H1 (cell line): ENCODE measurements around the gene CELF2.

Experiments used
- CREB1 ChIP-seq: IDR thresholded peaks from 2 replicates; pipeline ENCODE4 v1.6.1; 2012; ENCODE audit warnings: inconsistent platforms
- EZH2 ChIP-seq: fragments of 200-600 bp; sonication (generic); IDR thresholded peaks from 2 replicates; pipeline ENCODE4 v1.7.1; 2012; ENCODE audit warnings: low read depth, mild to moderate bottlenecking, moderate library complexity, low read length, inconsistent platforms; ENCODE audit not compliant: severe bottlenecking
- PHF8 ChIP-seq: fragments of 200-600 bp; sonication (generic); conservative IDR thresholded peaks from 2 replicates; pipeline ENCODE4 v1.7.1; 2012; ENCODE audit warnings: low read depth, mild to moderate bottlenecking, inconsistent platforms, low read length, moderate library complexity
- POLR2AphosphoS5 ChIP-seq: IDR thresholded peaks from 2 replicates; pipeline ENCODE4 v1.6.1; 2011; ENCODE audit warnings: low read depth, low read length
- RAD21 ChIP-seq, 2 experiments: IDR thresholded peaks in 1 of 2; conservative IDR thresholded peaks in 1 of 2; 2 replicates each; pipeline ENCODE4 v1.6.1; 2011; ENCODE audit warnings: low read depth in 2 of 2, low read length in 2 of 2, improper control_type of control experiment in 1 of 2, inconsistent platforms in 1 of 2, mild to moderate bottlenecking in 1 of 2, moderate library complexity in 1 of 2
- RBBP5 ChIP-seq: IDR thresholded peaks from 2 replicates; pipeline ENCODE4 v1.7.1; 2012; ENCODE audit warnings: low read depth, mild to moderate bottlenecking, inconsistent platforms, low read length, moderate library complexity, borderline replicate concordance
- RFX5 ChIP-seq: IDR thresholded peaks from 2 replicates; pipeline ENCODE4 v1.6.1; 2011; ENCODE audit warnings: low read depth, low read length, improper control_type of control experiment, borderline replicate concordance
- TF ChIP-seq, protein P1 (sequence below): IDR thresholded peaks from 2 replicates; pipeline ENCODE4 v1.6.1; 2011; ENCODE audit warnings: low read length, improper control_type of control experiment
- TF ChIP-seq, protein P2 (sequence below): IDR thresholded peaks from 2 replicates; pipeline ENCODE4 v1.6.1; 2011; ENCODE audit warnings: low read depth, mild to moderate bottlenecking, low read length; ENCODE audit not compliant: insufficient read depth
- TF ChIP-seq, protein P3 (sequence below): IDR thresholded peaks from 2 replicates; pipeline ENCODE4 v1.6.1; 2012; ENCODE audit warnings: inconsistent platforms

DNA sequence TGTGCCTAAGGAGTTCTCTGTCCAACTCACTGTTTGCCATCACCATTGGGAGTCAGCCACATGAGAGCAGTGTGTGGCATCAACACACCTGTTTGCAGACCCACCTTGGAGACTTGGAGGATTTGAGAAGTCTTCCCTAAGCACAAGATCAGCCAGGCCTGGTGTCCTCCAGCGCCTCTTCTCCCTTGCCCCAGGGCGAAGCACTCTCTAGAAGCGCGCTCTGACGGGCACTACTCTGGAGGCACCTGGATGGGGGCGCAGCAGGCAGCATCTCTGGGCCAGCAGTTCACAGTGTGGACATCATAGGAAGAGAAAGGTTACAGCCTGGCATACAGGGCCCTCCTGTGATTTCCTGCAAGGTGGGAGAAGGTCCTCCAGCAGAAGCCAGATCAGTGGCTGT, 289.3 kb downstream of the CELF2 start:
- TF ChIP-seq PHF8: no peak
- TF ChIP-seq RFX5: no peak
- TF ChIP-seq RBBP5: no peak
- no peak for TF ChIP-seq CREB1
- TF ChIP-seq, protein P1, sequence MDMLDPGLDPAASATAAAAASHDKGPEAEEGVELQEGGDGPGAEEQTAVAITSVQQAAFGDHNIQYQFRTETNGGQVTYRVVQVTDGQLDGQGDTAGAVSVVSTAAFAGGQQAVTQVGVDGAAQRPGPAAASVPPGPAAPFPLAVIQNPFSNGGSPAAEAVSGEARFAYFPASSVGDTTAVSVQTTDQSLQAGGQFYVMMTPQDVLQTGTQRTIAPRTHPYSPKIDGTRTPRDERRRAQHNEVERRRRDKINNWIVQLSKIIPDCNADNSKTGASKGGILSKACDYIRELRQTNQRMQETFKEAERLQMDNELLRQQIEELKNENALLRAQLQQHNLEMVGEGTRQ: no peak
- TF ChIP-seq, protein P2, sequence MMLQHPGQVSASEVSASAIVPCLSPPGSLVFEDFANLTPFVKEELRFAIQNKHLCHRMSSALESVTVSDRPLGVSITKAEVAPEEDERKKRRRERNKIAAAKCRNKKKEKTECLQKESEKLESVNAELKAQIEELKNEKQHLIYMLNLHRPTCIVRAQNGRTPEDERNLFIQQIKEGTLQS: no peak
- TF ChIP-seq RAD21 (IDR thresholded peaks at IDR 0.05 in 1 of 2, conservative IDR thresholded peaks at IDR 0.05 in 1 of 2; ENCODE audit: low read depth in 2 of 2, low read length in 2 of 2): no peak
- TF ChIP-seq POLR2AphosphoS5: no peak
- TF ChIP-seq, protein P3, sequence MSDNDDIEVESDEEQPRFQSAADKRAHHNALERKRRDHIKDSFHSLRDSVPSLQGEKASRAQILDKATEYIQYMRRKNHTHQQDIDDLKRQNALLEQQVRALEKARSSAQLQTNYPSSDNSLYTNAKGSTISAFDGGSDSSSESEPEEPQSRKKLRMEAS: no peak
- TF ChIP-seq EZH2: no peak
